Measurements from ENCODE around the gene GSG1L.

DNA sequence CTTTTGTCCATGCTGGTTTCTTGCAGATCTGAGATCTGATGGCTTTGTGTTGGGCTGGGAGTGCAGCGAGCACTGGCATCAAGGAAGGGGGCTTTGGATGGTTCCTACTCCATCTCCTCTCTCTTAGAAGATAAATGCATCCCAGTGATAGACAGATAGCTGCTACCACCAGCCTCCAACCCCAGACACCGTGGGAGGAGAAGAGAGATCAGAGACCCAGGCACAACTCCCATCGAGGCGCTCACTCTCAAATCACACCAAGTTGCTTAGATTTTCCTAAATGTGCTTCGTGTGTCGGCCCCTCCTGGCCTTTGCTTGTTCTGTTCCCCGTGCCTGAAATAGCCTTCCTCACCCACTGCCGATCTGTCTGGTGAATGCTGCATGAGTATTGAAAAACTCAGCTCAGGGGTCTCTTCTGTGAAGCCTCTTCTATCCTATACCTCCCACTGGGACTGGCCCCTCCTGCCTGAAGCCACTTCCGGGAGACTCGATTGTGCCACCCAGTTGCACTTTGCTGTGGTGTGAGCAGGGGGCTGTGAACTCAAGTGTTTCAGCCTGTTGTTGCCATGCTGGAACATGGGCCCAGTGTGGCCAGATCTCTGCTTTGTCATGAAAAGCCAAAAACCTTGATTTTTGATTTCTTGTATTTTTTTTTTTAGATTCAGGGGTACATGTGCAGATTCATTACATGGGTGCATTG, 242.7 kb downstream of the GSG1L start:
- no peak for TF ChIP-seq POLR2AphosphoS5 (IDR thresholded peaks at IDR 0.05; ENCODE audit: low read depth)
- TF ChIP-seq, protein P1, sequence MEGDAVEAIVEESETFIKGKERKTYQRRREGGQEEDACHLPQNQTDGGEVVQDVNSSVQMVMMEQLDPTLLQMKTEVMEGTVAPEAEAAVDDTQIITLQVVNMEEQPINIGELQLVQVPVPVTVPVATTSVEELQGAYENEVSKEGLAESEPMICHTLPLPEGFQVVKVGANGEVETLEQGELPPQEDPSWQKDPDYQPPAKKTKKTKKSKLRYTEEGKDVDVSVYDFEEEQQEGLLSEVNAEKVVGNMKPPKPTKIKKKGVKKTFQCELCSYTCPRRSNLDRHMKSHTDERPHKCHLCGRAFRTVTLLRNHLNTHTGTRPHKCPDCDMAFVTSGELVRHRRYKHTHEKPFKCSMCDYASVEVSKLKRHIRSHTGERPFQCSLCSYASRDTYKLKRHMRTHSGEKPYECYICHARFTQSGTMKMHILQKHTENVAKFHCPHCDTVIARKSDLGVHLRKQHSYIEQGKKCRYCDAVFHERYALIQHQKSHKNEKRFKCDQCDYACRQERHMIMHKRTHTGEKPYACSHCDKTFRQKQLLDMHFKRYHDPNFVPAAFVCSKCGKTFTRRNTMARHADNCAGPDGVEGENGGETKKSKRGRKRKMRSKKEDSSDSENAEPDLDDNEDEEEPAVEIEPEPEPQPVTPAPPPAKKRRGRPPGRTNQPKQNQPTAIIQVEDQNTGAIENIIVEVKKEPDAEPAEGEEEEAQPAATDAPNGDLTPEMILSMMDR (IDR thresholded peaks at IDR 0.05; ENCODE audit: insufficient read depth, low read length) = no peak

Data from HL-60 (cell line).